Measurements from ENCODE around the gene UBASH3A. TPM values are rescaled to one million over a fixed set of nuclear protein-coding genes. Genes with fewer than 3 reads are reported as not detected.

Gene UBASH3A
- total RNA-seq, 6 experiments from 2014 or later: 0.12 to 0.50 (median 0.15) TPM

DNA sequence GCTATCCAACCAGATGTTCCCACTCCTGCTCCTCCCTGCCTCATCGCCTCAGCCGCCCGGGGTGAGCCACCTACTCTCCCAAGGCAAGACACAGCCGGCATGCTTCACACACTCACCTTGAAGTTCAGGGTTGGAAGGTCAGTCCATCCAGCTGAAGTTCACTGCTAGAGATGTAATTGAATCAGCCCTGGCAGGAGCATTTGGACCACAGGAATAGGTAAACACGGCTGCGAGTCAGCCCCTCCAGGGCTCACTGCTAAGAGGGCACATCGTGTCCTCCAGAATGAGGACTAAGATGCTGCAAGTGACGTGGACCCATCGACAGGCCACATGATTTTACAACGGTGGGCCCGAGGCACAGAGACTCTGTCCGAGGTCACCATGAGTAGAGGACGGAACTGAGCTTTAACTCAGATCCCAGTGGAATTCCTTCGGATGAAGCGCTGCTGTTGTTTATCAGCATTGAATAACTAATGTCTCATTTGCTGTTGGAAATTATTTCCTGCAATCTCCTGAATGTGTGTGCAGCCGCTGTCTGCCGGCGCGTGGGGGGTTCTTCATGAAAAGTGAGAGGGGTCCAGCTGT is 50.4 kb downstream of the UBASH3A start:
- 82% methylated on average over 14 of the region's 19 CpGs for WGBS (ENCODE audit: insufficient coverage, low coverage, low lambda C conversion rate, missing lambda C conversion rate)
- no peak overlapping the region for H3K4me3 ChIP-seq
- H3K36me3 ChIP-seq: no peaks in the 10 kb centered on the region
- TF ChIP-seq, protein P1, sequence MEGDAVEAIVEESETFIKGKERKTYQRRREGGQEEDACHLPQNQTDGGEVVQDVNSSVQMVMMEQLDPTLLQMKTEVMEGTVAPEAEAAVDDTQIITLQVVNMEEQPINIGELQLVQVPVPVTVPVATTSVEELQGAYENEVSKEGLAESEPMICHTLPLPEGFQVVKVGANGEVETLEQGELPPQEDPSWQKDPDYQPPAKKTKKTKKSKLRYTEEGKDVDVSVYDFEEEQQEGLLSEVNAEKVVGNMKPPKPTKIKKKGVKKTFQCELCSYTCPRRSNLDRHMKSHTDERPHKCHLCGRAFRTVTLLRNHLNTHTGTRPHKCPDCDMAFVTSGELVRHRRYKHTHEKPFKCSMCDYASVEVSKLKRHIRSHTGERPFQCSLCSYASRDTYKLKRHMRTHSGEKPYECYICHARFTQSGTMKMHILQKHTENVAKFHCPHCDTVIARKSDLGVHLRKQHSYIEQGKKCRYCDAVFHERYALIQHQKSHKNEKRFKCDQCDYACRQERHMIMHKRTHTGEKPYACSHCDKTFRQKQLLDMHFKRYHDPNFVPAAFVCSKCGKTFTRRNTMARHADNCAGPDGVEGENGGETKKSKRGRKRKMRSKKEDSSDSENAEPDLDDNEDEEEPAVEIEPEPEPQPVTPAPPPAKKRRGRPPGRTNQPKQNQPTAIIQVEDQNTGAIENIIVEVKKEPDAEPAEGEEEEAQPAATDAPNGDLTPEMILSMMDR (IDR thresholded peaks at IDR 0.05): no peak
- no peak for TF ChIP-seq POLR2A (IDR thresholded peaks at IDR 0.05)
- no peaks in the 10 kb centered on the region for H3K9me3 ChIP-seq
- H3K4me1 ChIP-seq: no peaks in the 10 kb centered on the region
- ATAC-seq: no peak
- no peak overlapping the region for H3K27ac ChIP-seq
- intact Hi-C loops (cut with DNase I): no loop called here
- H3K27me3 ChIP-seq: no peaks in the 10 kb centered on the region
- no peak for DNase-seq

DNA sequence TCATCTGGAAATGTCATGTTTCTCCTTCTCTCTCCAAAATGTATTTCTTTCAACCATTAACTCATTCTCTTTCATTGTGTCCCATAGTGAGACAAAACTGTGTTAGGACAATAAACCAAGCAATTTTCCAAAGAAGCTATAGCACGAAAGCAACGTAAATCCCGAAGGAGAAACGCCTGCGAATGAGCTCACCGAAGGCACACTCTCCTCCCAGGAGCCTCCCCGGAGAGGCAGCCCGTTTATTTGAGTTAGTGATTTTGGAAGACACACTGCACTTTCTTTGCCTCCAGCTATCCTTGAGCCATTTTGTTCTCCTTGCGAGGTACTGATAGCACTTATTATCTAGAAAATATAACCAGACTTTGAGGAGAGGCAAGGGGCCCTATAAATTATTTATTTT is 51.1 kb downstream of the UBASH3A start:
- Histone ChIP-seq H3K4me1 (no peaks in the 10 kb centered on the region), H3K27ac (no peak overlapping the region), H3K4me3 (no peak overlapping the region), H3K27me3 (no peaks in the 10 kb centered on the region), H3K36me3 (no peaks in the 10 kb centered on the region), H3K9me3 (no peaks in the 10 kb centered on the region)
- TF ChIP-seq POLR2A (IDR thresholded peaks at IDR 0.05): no peak
- TF ChIP-seq, protein P1 (IDR thresholded peaks at IDR 0.05): no peak
- intact Hi-C loops (cut with DNase I): no loop called here
- WGBS (ENCODE audit: insufficient coverage, low coverage, low lambda C conversion rate, missing lambda C conversion rate): 74% methylated on average over 9 of the region's 9 CpGs
- no peak for DNase-seq
- no peak for ATAC-seq

DNA sequence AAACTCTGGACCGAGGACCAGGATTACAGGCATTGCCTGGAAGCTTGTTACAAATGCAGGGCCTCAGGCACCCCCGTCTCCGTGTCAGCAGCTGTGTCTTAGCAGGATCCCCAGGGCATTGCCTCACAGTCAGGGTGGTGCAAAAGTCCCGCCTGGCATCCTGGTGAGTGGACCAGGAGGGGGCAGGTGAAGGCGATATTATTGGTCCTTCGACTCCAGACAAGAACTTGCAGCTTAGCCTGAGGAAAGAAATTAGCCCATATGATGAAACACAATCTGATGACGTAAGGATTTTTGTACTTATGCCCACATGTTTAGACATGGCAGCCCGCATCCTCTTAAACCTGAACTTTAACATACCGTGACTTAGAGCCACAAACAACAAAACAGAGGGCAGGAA is 51.5 kb downstream of the UBASH3A start:
- intact Hi-C loops (cut with DNase I): no loop called here
- no peaks in the 10 kb centered on the region for H3K27me3 ChIP-seq
- WGBS (ENCODE audit: insufficient coverage, low coverage, low lambda C conversion rate, missing lambda C conversion rate): 67% methylated on average over 7 of the region's 9 CpGs
- H3K36me3 ChIP-seq: no peaks in the 10 kb centered on the region
- DNase-seq (no peak), ATAC-seq (no peak)
- no peak overlapping the region for H3K27ac ChIP-seq
- H3K9me3 ChIP-seq: no peaks in the 10 kb centered on the region
- H3K4me1 ChIP-seq: no peaks in the 10 kb centered on the region
- H3K4me3 ChIP-seq: no peak overlapping the region
- TF ChIP-seq POLR2A (IDR thresholded peaks at IDR 0.05): no peak
- TF ChIP-seq, protein P1 (IDR thresholded peaks at IDR 0.05): no peak

DNA sequence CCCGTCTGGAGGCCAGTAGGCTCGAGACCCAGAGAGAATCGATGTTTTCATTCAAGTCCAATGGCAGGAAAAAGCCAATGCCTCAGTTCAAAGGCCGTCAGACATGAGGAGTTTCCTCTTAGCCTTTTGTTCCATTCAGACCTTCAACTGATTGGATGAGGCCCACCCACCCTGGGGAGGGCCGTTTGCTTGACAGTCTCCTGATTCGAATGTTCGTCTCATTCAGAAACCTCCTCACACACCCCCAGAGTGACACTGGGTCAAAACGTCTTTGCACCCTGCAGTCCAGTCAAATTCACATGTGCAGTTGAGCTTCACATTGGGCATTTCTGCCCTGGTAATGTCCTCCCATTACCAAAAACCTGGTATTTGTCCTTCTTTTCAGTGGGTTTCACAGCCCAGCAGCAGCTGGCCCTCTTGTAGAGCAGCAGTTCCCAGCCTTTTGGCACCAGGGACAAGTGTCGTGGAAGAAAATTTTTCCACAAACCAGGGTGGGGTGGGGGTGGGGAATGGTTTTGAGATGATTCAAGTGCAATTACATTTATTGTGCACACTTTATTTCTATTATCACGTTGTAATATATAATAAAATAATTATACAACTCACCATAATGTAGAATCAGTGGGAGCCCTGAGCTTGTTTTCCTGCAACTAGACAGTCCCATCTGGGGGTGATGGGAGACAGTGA is 52.2 kb downstream of the UBASH3A start:
- TF ChIP-seq, protein P1 (IDR thresholded peaks at IDR 0.05): no peak
- no peak for TF ChIP-seq POLR2A (IDR thresholded peaks at IDR 0.05)
- Histone ChIP-seq H3K4me1 (no peaks in the 10 kb centered on the region), H3K27ac (no peak overlapping the region), H3K4me3 (no peak overlapping the region), H3K27me3 (no peaks in the 10 kb centered on the region), H3K9me3 (no peaks in the 10 kb centered on the region), H3K36me3 (no peaks in the 10 kb centered on the region)
- intact Hi-C loops (cut with DNase I): no loop called here
- 63% methylated on average over 6 of the region's 10 CpGs for WGBS (ENCODE audit: insufficient coverage, low coverage, low lambda C conversion rate, missing lambda C conversion rate)
- ATAC-seq: no peak
- DNase-seq: no peak
